OCI-LY3 (cell line): ENCODE data around the gene GNAI2.

Source experiments
- H2AFZ ChIP-seq: fragments of 200-600, 300-600 bp; shearing (Covaris generic); 2 replicates; pipeline ENCODE4 v1.6.0; 2014; ENCODE audit warnings: antibody characterized with exemption, low read depth, low read length
- H3K27ac ChIP-seq: fragments of 200-600, 300-600 bp; sonication (generic); 2 replicates; pipeline ENCODE4 v1.5.1; 2014; ENCODE audit warnings: mild to moderate bottlenecking, low read length, moderate library complexity, mixed read lengths
- H3K27me3 ChIP-seq: fragments of 200-600, 300-600 bp; sonication (generic); 2 replicates; pipeline ENCODE4 v1.6.1; 2014; ENCODE audit warnings: low read depth, low read length, mixed read lengths
- H3K36me3 ChIP-seq: fragments of 200-600, 300-600 bp; sonication (generic); replicated peaks from 2 replicates; pipeline ENCODE3; 2014; ENCODE audit warnings: low read depth, low read length, mixed read lengths
- H3K4me1 ChIP-seq: fragments of 300-600, 200-600 bp; sonication (generic); 2 replicates; pipeline ENCODE4 v1.6.1; 2014; ENCODE audit warnings: low read length, mixed read lengths
- H3K4me2 ChIP-seq: fragments of 200-600, 300-600 bp; sonication (generic); 2 replicates; pipeline ENCODE4 v1.6.1; 2014; ENCODE audit warnings: low read length, mixed read lengths
- H3K4me3 ChIP-seq: fragments of 300-600, 200-600 bp; sonication (generic); 2 replicates; pipeline ENCODE4 v1.5.1; 2014; ENCODE audit warnings: antibody characterized with exemption, mild to moderate bottlenecking, low read length, moderate library complexity
- H3K79me2 ChIP-seq: fragments of 300-600, 200-600 bp; shearing (Covaris generic); 2 replicates; pipeline ENCODE4 v1.6.1; 2014; ENCODE audit warnings: mild to moderate bottlenecking, low read length, mixed read lengths
- H3K9ac ChIP-seq: fragments of 300-600, 200-600 bp; shearing (Covaris generic); 2 replicates; pipeline ENCODE4 v1.6.0; 2014; ENCODE audit warnings: mild to moderate bottlenecking, low read length, moderate library complexity
- H3K9me3 ChIP-seq: fragments of 200-600, 300-600 bp; shearing (Covaris generic); 2 replicates; pipeline ENCODE4 v1.6.1; 2014; ENCODE audit warnings: low read length, mixed read lengths; ENCODE audit not compliant: insufficient read depth
- H4K20me1 ChIP-seq: fragments of 200-600, 300-600 bp; sonication (generic); 2 replicates; pipeline ENCODE4 v1.6.1; 2016; ENCODE audit warnings: low read length, mixed read lengths; ENCODE audit not compliant: insufficient read depth
- CTCF ChIP-seq: fragments of 200-600, 300-600 bp; sonication (generic); IDR thresholded peaks from 2 replicates; pipeline ENCODE4 v1.5.1; 2014; ENCODE audit warnings: antibody characterized with exemption, low read length, low read depth
- EZH2phosphoT487 ChIP-seq: fragments of 200-600 bp; shearing (Covaris generic); IDR thresholded peaks from 2 replicates; pipeline ENCODE4 v1.6.1; 2018; ENCODE audit warnings: antibody characterized with exemption, mixed run types, low read depth

Gene GNAI2

GRCh38 chr3:50264383-50264963 lies 28.5 kb downstream of the GNAI2 start:
- H3K4me3 ChIP-seq: no peak overlapping the region
- no peak overlapping the region for H3K27ac ChIP-seq
- no peaks in the 10 kb centered on the region for H3K79me2 ChIP-seq
- H3K9me3 ChIP-seq: no peaks in the 10 kb centered on the region
- H3K27me3 ChIP-seq: peaks cover 26% of the 10 kb centered on the region
- no peak overlapping the region for H2AFZ ChIP-seq
- H3K9ac ChIP-seq: no peak overlapping the region
- no peaks in the 10 kb centered on the region for H4K20me1 ChIP-seq
- no peak for TF ChIP-seq CTCF
- TF ChIP-seq EZH2phosphoT487: no peak
- no peaks in the 10 kb centered on the region for H3K36me3 ChIP-seq
- peaks cover 13% of the 10 kb centered on the region for H3K4me1 ChIP-seq
- H3K4me2 ChIP-seq: no peak overlapping the region

- Histone ChIP-seq H3K4me2 (no peak overlapping the region), H3K27me3 (peaks cover 26% of the 10 kb centered on the region), H3K79me2 (no peaks in the 10 kb centered on the region), H2AFZ (no peak overlapping the region), H3K9ac (no peak overlapping the region), H4K20me1 (no peaks in the 10 kb centered on the region), H3K4me1 (peaks cover 10% of the 10 kb centered on the region), H3K27ac (no peak overlapping the region), H3K9me3 (no peaks in the 10 kb centered on the region), H3K4me3 (no peak overlapping the region), H3K36me3 (no peaks in the 10 kb centered on the region)
- TF ChIP-seq EZH2phosphoT487 (no peak), CTCF (no peak)
These were observed 29.0 kb downstream of the GNAI2 start for GRCh38 chr3:50264964-50265485.

GRCh38 chr3:50265571-50265970 lies 29.6 kb downstream of the GNAI2 start:
- Histone ChIP-seq H3K9me3 (no peaks in the 10 kb centered on the region), H3K4me3 (no peak overlapping the region), H3K27ac (no peak overlapping the region), H3K4me1 (peaks cover 10% of the 10 kb centered on the region), H3K4me2 (no peak overlapping the region), H2AFZ (no peak overlapping the region), H3K9ac (no peak overlapping the region), H3K79me2 (no peaks in the 10 kb centered on the region), H3K36me3 (no peaks in the 10 kb centered on the region), H4K20me1 (no peaks in the 10 kb centered on the region), H3K27me3 (peaks cover 26% of the 10 kb centered on the region)
- no peak for TF ChIP-seq CTCF
- no peak for TF ChIP-seq EZH2phosphoT487

- no peak overlapping the region for H2AFZ ChIP-seq
- TF ChIP-seq EZH2phosphoT487 (no peak), CTCF (no peak)
- H3K4me3 ChIP-seq: no peak overlapping the region
- H4K20me1 ChIP-seq: no peaks in the 10 kb centered on the region
- H3K36me3 ChIP-seq: no peaks in the 10 kb centered on the region
- H3K79me2 ChIP-seq: no peaks in the 10 kb centered on the region
- H3K9ac ChIP-seq: no peak overlapping the region
- H3K27me3 ChIP-seq: peaks cover 26% of the 10 kb centered on the region
- H3K27ac ChIP-seq: no peak overlapping the region
- peaks cover 5% of the 10 kb centered on the region for H3K4me1 ChIP-seq
- H3K9me3 ChIP-seq: no peaks in the 10 kb centered on the region
- H3K4me2 ChIP-seq: no peak overlapping the region
These were observed 30.0 kb downstream of the GNAI2 start for GRCh38 chr3:50266017-50266416.
